K562 (cell line): ENCODE measurements around the gene KMT2E. TPM values are rescaled to one million over a fixed set of nuclear protein-coding genes. Genes with fewer than 3 reads are reported as not detected.
A peak's percentile ranks its signal among the peaks of the same experiment; 100 is the strongest.

Experiments used
- BCL6 ChIP-seq: fragments of 250-450 bp; sonication (Bioruptor Pico); IDR thresholded peaks from 2 replicates; pipeline ENCODE4 v1.4.0; 2020
- DACH1 ChIP-seq: fragments of 450-650 bp; IDR thresholded peaks from 2 replicates; pipeline ENCODE4 v1.6.1; 2018; ENCODE audit not compliant: partially characterized antibody
- FOXJ3 ChIP-seq: sonication (generic); formaldehyde crosslinking; IDR thresholded peaks from 2 replicates; pipeline ENCODE4 v1.4.0; 2020; ENCODE audit warnings: mild to moderate bottlenecking, missing genetic modification reagents
- HNRNPH1 ChIP-seq: fragments of 200-400 bp; formaldehyde crosslinking; optimal IDR thresholded peaks from 2 replicates; pipeline ENCODE3; 2017; ENCODE audit warnings: low read depth, mild to moderate bottlenecking, low read length, moderate library complexity
- KLF13 ChIP-seq: fragments of 450-650 bp; IDR thresholded peaks from 2 replicates; pipeline ENCODE4 v1.6.1; 2016; ENCODE audit warnings: missing genetic modification characterization, low read depth, mild to moderate bottlenecking, missing compliant biosample characterization, moderate library complexity, borderline replicate concordance
- MEIS2 ChIP-seq: fragments of 450-650 bp; IDR thresholded peaks from 2 replicates; pipeline ENCODE4 v1.6.1; 2014; ENCODE audit warnings: mild to moderate bottlenecking; ENCODE audit not compliant: partially characterized antibody
- NR2F6 ChIP-seq: fragments of 450-650 bp; formaldehyde crosslinking; IDR thresholded peaks from 2 replicates; pipeline ENCODE4 v1.4.0; 2020; ENCODE audit warnings: mild to moderate bottlenecking
- NRF1 ChIP-seq, 2 experiments: fragments of 450-650 bp; IDR thresholded peaks in 1 of 2; conservative IDR thresholded peaks in 1 of 2; 2 replicates each; pipeline ENCODE4 v1.6.1; 2014; ENCODE audit warnings: mild to moderate bottlenecking in 2 of 2
- PREB ChIP-seq: sonication (generic); formaldehyde crosslinking; IDR thresholded peaks from 2 replicates; pipeline ENCODE4 v1.8.1; 2023; ENCODE audit warnings: mild to moderate bottlenecking, missing genetic modification reagents
- SIRT6 ChIP-seq: IDR thresholded peaks from one replicate; pipeline ENCODE4 v1.6.1; 2012; ENCODE audit warnings: low read depth, mild to moderate bottlenecking, control low read depth, inconsistent platforms, low read length, moderate library complexity
- THRAP3 ChIP-seq: fragments of 450-650 bp; IDR thresholded peaks from 2 replicates; pipeline ENCODE4 v1.6.1; 2016; ENCODE audit warnings: mild to moderate bottlenecking, inconsistent platforms, borderline replicate concordance
- YBX1 ChIP-seq: fragments of 450-650 bp; IDR thresholded peaks from 2 replicates; pipeline ENCODE4 v1.7.1; 2016; ENCODE audit warnings: mild to moderate bottlenecking
- YY1 ChIP-seq, 3 experiments: IDR thresholded peaks; 2 replicates each; pipeline ENCODE4 v1.6.1; 2011; ENCODE audit warnings: low read length in 2 of 3, mild to moderate bottlenecking in 2 of 3, moderate library complexity in 2 of 3, borderline replicate concordance in 1 of 3, control low read depth in 1 of 3, low read depth in 1 of 3; ENCODE audit not compliant: insufficient read depth in 3 of 3, insufficient replicate concordance in 2 of 3, control insufficient read depth in 1 of 3, insufficient read length in 1 of 3; ENCODE audit errors: extremely low read depth in 1 of 3
- ZNF184 ChIP-seq: sonication (generic); formaldehyde crosslinking; IDR thresholded peaks from 2 replicates; pipeline ENCODE4 v1.5.0; 2020; ENCODE audit warnings: missing genetic modification reagents
- ZNF449 ChIP-seq: fragments of 250-450 bp; sonication (Bioruptor Pico); IDR thresholded peaks from 2 replicates; pipeline ENCODE4 v1.8.0; 2022; ENCODE audit warnings: moderate library complexity, mild to moderate bottlenecking, inconsistent platforms
- ZNF75A ChIP-seq: fragments of 450-650 bp; formaldehyde crosslinking; IDR thresholded peaks from 2 replicates; pipeline ENCODE4 v1.4.0; 2020; ENCODE audit warnings: mild to moderate bottlenecking
- ZNF77 ChIP-seq: fragments of 250-450 bp; sonication (Bioruptor Pico); IDR thresholded peaks from 2 replicates; pipeline ENCODE4 v1.5.0; 2020
- polyA plus RNA-seq, 8 experiments: library from polyadenylated mRNA; depleted of rRNA in 4 of 8; stranded (reverse) in 5 of 8; unstranded in 3 of 8; fragments of >200 nt; fragmentation: Nextera tagmentation in 2 of 8; fragmentation: Illumina TruSeq in 1 of 8; extraction: Ambion mirVana in 2 of 8; extraction: Trizol in 1 of 8; gene quantifications; 2 replicates each; pipeline versions ENCODE4 v1.2.1 to v1.2.3, GENCODE V29; 2011 to 2014; ENCODE audit warnings: inconsistent platforms in 1 of 8, missing spikeins in 1 of 8
- total RNA-seq, 7 experiments: library from RNA; depleted of rRNA in 6 of 7; stranded (reverse); fragments of >200 nt in 6 of 7; fragmentation: Illumina TruSeq in 2 of 7; extraction: Trizol in 2 of 7; gene quantifications; 2 replicates each; pipeline versions ENCODE4 v1.2.1 to v1.2.3, GENCODE V29; 2011 to 2021; ENCODE audit warnings: low replicate concordance in 1 of 7
- TF ChIP-seq, protein P1 (sequence below): fragments of 200-800 bp; sonication (Bioruptor generic); IDR thresholded peaks from 2 replicates; pipeline ENCODE4 v1.6.1; 2017; ENCODE audit warnings: missing genetic modification characterization, missing compliant biosample characterization
- TF ChIP-seq, protein P2 (sequence below): fragments of 450-650 bp; conservative IDR thresholded peaks from 2 replicates; pipeline ENCODE4 v1.6.1; 2016; ENCODE audit warnings: missing genetic modification characterization, low read depth, mild to moderate bottlenecking, missing compliant biosample characterization, moderate library complexity

KMT2E gene
- total and polyA plus RNA-seq, 9 of the 15 experiments (the other 6 are each of a cell fraction or from before 2014, with no cell fraction given), result 8.9 to 55.3 (median 38.1) TPM

DNA sequence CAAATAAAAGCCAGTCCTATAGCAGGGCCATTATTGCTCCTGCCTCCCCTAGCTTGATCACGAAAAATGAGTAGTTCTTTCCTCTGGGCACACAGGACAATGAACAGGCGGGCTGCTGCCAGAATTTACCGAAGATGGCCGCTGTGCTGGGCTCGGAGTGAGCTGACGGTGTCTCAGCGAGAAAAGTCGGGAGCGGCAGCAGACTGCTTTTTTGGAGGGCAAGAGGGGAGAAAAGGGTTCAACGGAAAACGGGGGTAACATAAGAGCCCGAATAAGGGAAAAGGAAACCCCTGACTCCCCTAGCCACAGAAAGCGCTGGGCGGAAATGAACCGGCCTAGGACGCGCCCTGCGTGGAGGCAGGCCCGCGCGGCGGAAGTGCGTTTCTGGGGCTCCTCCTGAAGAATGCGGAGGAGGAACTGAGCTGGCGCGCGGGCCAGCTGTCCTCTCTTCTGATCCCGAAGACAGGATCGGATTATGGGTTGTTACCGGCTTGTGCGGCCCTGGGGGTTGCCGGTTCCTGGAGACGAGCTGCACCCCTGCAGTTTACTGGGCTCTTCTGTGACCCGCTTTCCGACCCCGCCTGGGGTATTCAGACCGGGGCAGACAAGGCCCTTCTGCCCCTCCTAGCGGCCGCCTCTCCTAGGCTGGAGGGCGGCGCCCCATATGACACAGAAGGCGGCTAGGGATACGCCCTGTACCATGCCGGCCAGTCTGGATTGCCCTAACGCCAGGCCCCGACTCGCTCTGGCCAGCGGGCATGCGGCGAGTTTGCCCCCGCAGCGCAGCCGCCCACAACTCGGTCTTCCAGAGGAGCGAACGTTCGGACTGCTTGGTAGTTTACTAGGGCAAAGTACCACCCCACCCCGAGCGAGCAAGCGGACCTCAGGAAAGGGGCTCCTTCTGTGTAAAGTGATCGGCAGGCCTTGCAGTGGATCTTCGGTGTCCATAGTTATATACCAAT lies 30.1 kb upstream of the KMT2E start (continued):
- peak; percentile 93 for TF ChIP-seq DACH1
- TF ChIP-seq YY1 (IDR thresholded peaks at IDR 0.05; ENCODE audit: borderline replicate concordance in 1 of 3, control insufficient read depth in 1 of 3, extremely low read depth in 1 of 3, insufficient read depth in 3 of 3, insufficient read length in 1 of 3, insufficient replicate concordance in 2 of 3, low read depth in 1 of 3, low read length in 2 of 3), result peak; percentile 83 to 96 (median 91)
- TF ChIP-seq NRF1 (conservative IDR thresholded peaks at IDR 0.05 in 1 of 2, IDR thresholded peaks at IDR 0.05 in 1 of 2), result peak; percentile 73 to 77
- peak; percentile 61 for TF ChIP-seq ZNF75A (CRISPR knock-in tag)
- no peak for TF ChIP-seq HNRNPH1
- peak; percentile 23; the same call in 1 of the 2 replicates for TF ChIP-seq PREB (CRISPR knock-in tag)
- peak; percentile 79 for TF ChIP-seq KLF13 (tag)
- TF ChIP-seq, protein P1, sequence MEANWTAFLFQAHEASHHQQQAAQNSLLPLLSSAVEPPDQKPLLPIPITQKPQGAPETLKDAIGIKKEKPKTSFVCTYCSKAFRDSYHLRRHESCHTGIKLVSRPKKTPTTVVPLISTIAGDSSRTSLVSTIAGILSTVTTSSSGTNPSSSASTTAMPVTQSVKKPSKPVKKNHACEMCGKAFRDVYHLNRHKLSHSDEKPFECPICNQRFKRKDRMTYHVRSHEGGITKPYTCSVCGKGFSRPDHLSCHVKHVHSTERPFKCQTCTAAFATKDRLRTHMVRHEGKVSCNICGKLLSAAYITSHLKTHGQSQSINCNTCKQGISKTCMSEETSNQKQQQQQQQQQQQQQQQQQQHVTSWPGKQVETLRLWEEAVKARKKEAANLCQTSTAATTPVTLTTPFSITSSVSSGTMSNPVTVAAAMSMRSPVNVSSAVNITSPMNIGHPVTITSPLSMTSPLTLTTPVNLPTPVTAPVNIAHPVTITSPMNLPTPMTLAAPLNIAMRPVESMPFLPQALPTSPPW (CRISPR knock-in tag), result peak; percentile 86
- no peak for TF ChIP-seq ZNF184 (CRISPR knock-in tag)
- no peak for TF ChIP-seq ZNF449 (CRISPR knock-in tag)
- peak; percentile 55 for TF ChIP-seq MEIS2
- TF ChIP-seq SIRT6, result no peak
- TF ChIP-seq BCL6, result 0 out of 2 replicates have a peak, but pooled peaks have one; percentile 16
- TF ChIP-seq, protein P2, sequence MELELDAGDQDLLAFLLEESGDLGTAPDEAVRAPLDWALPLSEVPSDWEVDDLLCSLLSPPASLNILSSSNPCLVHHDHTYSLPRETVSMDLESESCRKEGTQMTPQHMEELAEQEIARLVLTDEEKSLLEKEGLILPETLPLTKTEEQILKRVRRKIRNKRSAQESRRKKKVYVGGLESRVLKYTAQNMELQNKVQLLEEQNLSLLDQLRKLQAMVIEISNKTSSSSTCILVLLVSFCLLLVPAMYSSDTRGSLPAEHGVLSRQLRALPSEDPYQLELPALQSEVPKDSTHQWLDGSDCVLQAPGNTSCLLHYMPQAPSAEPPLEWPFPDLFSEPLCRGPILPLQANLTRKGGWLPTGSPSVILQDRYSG (tag), result peak; percentile 46; the same call in 1 of the 2 replicates
- TF ChIP-seq THRAP3, result no peak
- TF ChIP-seq YBX1, result no peak
- no peak for TF ChIP-seq ZNF77 (CRISPR knock-in tag)
- TF ChIP-seq FOXJ3 (CRISPR knock-in tag), result 0 out of 2 replicates have a peak, but pooled peaks have one; percentile 35
- TF ChIP-seq NR2F6 (CRISPR knock-in tag), result no peak; the same call in 1 of the 2 replicates
